Neural cell (in vitro differentiated cells): ENCODE results near the gene CCS.

ENCODE experiments used
- CTCF ChIP-seq: fragments of 450-650 bp; IDR thresholded peaks from 2 replicates; pipeline ENCODE4 v1.5.1; 2014; ENCODE audit warnings: antibody characterized with exemption, mild to moderate bottlenecking, moderate library complexity; ENCODE audit not compliant: poor library complexity, severe bottlenecking
- TAF1 ChIP-seq: IDR thresholded peaks from 2 replicates; pipeline ENCODE4 v1.6.1; 2012; ENCODE audit warnings: low read depth

- TF ChIP-seq CTCF (no peak), TAF1 (no peak)
Observed at GRCh38 chr11:66625041-66625751, 32.2 kb downstream of the CCS start.
